Fibroblast of mammary gland (primary cell): ENCODE measurements around the gene PPP1CC.

Experiments used
- DNase-seq: peaks from one replicate; pipeline ENCODE4 v3.0.0-alpha.2; 2010; ENCODE audit warnings: low read depth
- H3K4me3 ChIP-seq: 2 replicates; pipeline ENCODE4 v1.5.1; 2011; ENCODE audit warnings: low read depth, mild to moderate bottlenecking, low read length, moderate library complexity; ENCODE audit not compliant: control insufficient read depth
- CTCF ChIP-seq: conservative IDR thresholded peaks from 2 replicates; pipeline ENCODE4 v1.5.1; 2011; ENCODE audit warnings: low read depth, low read length, inconsistent platforms; ENCODE audit not compliant: control insufficient read depth, insufficient read depth

PPP1CC gene

GRCh38 chr12:110744601-110745264 lies 2.0 kb upstream of the PPP1CC start:
- no peak for TF ChIP-seq CTCF
- no peak overlapping the region for H3K4me3 ChIP-seq
- DNase-seq = peak; percentile 23

GRCh38 chr12:110744151-110744571 lies 1.5 kb upstream of the PPP1CC start:
- TF ChIP-seq CTCF = no peak
- peak; percentile 48 for DNase-seq
- no peak overlapping the region for H3K4me3 ChIP-seq

- peak overlapping the region; percentile 75 for H3K4me3 ChIP-seq
- DNase-seq = peak; percentile 34
- no peak for TF ChIP-seq CTCF
Measured at GRCh38 chr12:110743571-110744093, 941 bp upstream of the PPP1CC start.

GRCh38 chr12:110742096-110742717 lies 484 bp downstream of the PPP1CC start:
- TF ChIP-seq CTCF = no peak
- peak overlapping the region; percentile 75 for H3K4me3 ChIP-seq
- no peak for DNase-seq

- no peak for TF ChIP-seq CTCF
- H3K4me3 ChIP-seq = peak overlapping the region; percentile 75
- peak; percentile 55 for DNase-seq
Measured at GRCh38 chr12:110741341-110742095, 1.2 kb downstream of the PPP1CC start.

GRCh38 chr12:110739894-110740293 lies 2.8 kb downstream of the PPP1CC start:
- TF ChIP-seq CTCF = no peak
- no peak for DNase-seq
- H3K4me3 ChIP-seq = peak overlapping the region; percentile 22
